Measurements from ENCODE around the gene SETDB2. TPM values are rescaled to one million over a fixed set of nuclear protein-coding genes. Genes with fewer than 3 reads are reported as not detected.
A peak's percentile ranks its signal among the peaks of the same experiment; 100 is the strongest.

The SETDB2 gene
- total and polyA plus RNA-seq, 10 of the 15 experiments (the other 5 are each of a cell fraction or from before 2014, with no cell fraction given), result 1.2 to 10.0 (median 7.4) TPM

DNA sequence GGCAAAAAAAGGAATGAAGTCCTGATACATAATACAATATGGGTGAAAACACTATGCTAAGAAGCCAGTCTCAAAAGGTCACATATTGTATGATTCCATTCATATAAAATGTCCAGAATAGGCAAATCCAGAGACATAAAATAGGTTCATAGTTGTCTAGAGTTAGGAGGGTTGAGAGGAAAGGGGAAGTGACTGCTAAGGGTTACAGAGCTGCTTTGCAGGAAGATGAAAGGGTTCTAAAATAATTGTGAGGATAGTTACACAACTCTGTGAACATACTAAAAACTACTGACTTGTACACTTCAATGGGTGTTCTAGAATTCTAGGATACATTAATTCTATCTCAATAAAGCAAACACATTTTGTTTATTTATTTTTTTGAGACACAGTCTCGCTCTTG, 25.9 kb upstream of the SETDB2 start:
- Histone ChIP-seq H3K4me1 (ENCODE audit: control insufficient read depth, insufficient read depth, low read length) (no peaks in the 10 kb centered on the region), H3K4me3 (no peak overlapping the region), H2AFZ (ENCODE audit: control insufficient read depth, low read depth, low read length) (no peak overlapping the region), H3K4me2 (ENCODE audit: control insufficient read depth, insufficient read depth) (no peak overlapping the region), H3K9me3 (replicated peaks; ENCODE audit: control insufficient read depth, insufficient read depth, low read length) (no peaks in the 10 kb centered on the region), H3K79me2 (ENCODE audit: control insufficient read depth, insufficient read depth, low read length) (no peaks in the 10 kb centered on the region), H3K27ac (ENCODE audit: control insufficient read depth, insufficient read depth) (no peak overlapping the region), H3K9ac (ENCODE audit: control insufficient read depth, insufficient read depth, low read length) (no peak overlapping the region), H3K27me3 (replicated peaks in 1 of 2; ENCODE audit: control insufficient read depth in 2 of 2, insufficient read depth in 2 of 2, low read length in 1 of 2) (no peaks in the 10 kb centered on the region), H4K20me1 (ENCODE audit: control insufficient read depth, insufficient read depth) (no peaks in the 10 kb centered on the region), H3K36me3 (ENCODE audit: control insufficient read depth in 2 of 2, insufficient read depth in 2 of 2, low read length in 1 of 2) (no peaks in the 10 kb centered on the region)
- ChIA-PET CTCF (interaction anchor here (0.7 kb wide), 1 partner anchor 431 kb away, joined by 3 read pairs; no protein-coding TSS in a partner anchor), RAD21 (ENCODE audit: unreplicated experiment) (no interaction called here), POLR2A (no interaction called here), SMC1A (ENCODE audit: uncharacterized antibody, unreplicated experiment) (interaction anchor here (0.9 to 1.0 kb wide), 2 partner anchors 9 to 189 kb away, joined by 3 read pairs; no protein-coding TSS in a partner anchor)
- 100% methylated on average over 1 of the region's 1 CpG for WGBS (ENCODE audit: insufficient coverage, insufficient replicate concordance, low lambda C conversion rate, missing lambda C conversion rate)
- ATAC-seq, result peak; percentile 54
- no TSS peak for BruUV-seq (replicated peaks)
- intact Hi-C loops (cut with micrococcal nuclease; ENCODE audit: unreplicated experiment), result no loop called here
- no peak for FAIRE-seq
- TF ChIP-seq SPI1 (IDR thresholded peaks at IDR 0.05; ENCODE audit: borderline replicate concordance, insufficient read depth, low read depth, low read length) (peak; percentile 76), EGR1 (IDR thresholded peaks at IDR 0.05; ENCODE audit: borderline replicate concordance in 1 of 2, low read depth in 2 of 2, low read length in 2 of 2) (no peak)
- TF ChIP-seq, protein P1, sequence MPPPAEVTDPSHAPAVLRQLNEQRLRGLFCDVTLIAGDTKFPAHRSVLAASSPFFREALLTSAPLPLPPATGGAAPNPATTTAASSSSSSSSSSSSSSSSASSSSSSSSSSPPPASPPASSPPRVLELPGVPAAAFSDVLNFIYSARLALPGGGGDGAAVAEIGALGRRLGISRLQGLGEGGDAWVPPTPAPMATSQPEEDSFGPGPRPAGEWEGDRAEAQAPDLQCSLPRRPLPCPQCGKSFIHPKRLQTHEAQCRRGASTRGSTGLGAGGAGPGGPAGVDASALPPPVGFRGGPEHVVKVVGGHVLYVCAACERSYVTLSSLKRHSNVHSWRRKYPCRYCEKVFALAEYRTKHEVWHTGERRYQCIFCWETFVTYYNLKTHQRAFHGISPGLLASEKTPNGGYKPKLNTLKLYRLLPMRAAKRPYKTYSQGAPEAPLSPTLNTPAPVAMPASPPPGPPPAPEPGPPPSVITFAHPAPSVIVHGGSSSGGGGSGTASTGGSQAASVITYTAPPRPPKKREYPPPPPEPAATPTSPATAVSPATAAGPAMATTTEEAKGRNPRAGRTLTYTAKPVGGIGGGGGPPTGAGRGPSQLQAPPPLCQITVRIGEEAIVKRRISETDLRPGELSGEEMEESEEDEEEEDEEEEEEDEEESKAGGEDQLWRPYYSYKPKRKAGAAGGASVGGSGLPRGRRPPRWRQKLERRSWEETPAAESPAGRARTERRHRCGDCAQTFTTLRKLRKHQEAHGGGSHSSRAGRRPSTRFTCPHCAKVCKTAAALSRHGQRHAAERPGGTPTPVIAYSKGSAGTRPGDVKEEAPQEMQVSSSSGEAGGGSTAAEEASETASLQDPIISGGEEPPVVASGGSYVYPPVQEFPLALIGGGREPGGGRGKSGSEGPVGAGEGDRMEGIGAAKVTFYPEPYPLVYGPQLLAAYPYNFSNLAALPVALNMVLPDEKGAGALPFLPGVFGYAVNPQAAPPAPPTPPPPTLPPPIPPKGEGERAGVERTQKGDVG (CRISPR knock-in tag; IDR thresholded peaks at IDR 0.05), result no peak
- DNase-seq (ENCODE audit: low read depth, low spot score), result no peak
- in situ Hi-C loops (cut with MboI), result no loop called here

All from GM12878 (cell line).